GM19324 (cell line): ENCODE measurements around the gene GNG3.
"Not testable (repeated sequence)": the region's sequence is repeated elsewhere in the genome, so short reads cannot be mapped to it uniquely, and the experiment has no call there.

Experiments used
- ATAC-seq: cut with Tn5 transposase; IDR thresholded peaks from one replicate; pipeline ENCODE4 v1.9.1; 2021; ENCODE audit warnings: mild to moderate bottlenecking, moderate library complexity; ENCODE audit not compliant: unreplicated experiment, low FRiP score

Gene GNG3

DNA sequence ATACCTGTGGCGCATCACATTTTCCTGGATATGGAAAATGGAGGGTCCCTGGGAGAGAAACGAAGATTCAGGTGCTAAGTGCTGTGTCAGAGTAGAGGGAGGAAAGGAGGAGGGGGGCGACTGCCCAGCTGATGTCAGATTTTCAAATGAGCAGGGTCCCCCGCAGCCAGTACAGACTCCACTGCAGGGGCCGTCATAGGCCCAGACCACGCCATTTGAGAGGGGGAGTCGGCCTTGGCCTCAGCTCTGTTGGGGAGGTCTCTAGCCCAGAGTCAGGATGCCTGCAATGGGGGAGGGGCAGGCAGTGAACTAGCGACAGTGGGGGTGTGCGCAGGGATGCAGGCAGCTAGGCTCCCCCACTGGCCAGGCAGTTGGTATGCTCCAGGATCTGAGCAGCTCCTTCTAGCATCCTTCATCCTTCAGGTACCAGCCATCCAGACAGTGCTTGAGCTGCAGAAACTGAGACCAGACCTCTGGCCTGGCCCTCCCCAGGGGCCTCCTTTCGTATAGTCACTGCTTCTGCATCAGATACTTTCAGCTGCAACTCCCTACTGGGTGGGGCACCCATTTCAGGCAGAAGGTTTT lies at the start of gene GNG3, which contains the start of gene BSCL2:
GNG3 (plus strand) TSS at position 400 of the 585 bp plus-strand sequence. CDS start 620 bp downstream, outside the sequence.
BSCL2 (minus strand) TSS at position 148 of the 585 bp plus-strand sequence. CDS start 229 bp downstream, outside the sequence.
- no peak for ATAC-seq

DNA sequence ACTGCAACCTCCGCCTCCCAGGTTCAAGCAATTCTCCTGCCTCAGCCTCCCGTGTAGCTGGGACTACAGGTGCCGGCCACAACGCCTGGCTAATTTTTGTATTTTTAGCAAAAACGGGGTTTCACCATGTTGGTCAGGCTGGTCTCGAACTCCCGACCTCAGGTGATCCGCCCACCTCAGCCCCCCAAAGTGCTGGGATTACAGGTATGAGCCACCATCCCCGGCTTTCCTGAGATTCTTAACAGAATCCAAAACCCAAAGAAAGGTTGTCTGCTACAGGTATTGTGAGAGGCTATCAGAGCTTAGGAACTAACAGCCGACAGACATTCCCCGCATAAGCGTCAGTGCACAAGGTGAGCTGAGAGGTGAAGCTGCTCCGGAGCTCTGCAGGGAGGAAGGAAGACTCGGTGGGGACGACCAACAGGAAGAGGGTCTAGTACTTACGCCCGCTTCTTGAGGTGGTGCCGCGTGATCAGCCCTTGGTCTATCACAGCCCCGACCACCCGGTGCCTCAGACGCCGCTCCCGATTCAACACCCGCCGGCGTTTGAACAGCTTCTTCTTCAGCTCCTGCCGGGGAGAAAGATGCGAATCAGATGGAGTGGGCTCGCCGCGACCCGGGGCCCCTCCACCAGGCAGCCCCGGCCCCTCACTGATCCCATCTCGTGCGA lies 42.9 kb upstream of the GNG3 start:
- no peak for ATAC-seq

DNA sequence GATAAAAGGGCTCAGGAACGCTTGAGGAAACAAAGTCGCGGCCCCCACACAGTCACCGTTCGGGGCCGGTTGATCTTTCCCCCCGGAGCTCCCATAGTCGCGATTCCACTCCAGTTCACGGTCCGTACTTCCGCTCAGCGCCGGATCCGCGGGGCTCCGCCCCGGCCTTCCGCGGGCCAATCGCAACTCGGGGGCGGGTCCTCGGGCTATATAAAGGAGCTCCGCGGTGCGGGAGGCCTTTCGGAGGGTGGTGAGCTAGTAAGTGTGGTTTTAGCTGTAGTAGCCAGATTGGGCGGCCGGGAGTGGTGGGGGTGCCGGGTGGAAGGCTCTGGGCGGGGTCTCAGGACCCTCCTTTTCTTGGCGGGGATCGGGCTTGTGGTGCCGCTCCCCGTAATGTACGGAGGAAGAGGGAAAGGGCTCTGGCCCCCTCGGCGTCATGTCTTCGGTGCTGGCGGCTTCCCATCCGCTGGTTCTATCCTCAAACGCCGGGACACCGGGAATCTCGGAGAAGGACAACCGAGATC lies 42.3 kb upstream of the GNG3 start, which contains the start of the genes C11orf98 and CSKMT:
C11orf98 (minus strand) TSS at position 136 of the 524 bp plus-strand sequence; CDS start at position 95, 41 bp downstream.
CSKMT (plus strand) TSS at position 238 of the 524 bp plus-strand sequence. CDS start 568 bp downstream, outside the sequence.
- peak; percentile 90 for ATAC-seq

DNA sequence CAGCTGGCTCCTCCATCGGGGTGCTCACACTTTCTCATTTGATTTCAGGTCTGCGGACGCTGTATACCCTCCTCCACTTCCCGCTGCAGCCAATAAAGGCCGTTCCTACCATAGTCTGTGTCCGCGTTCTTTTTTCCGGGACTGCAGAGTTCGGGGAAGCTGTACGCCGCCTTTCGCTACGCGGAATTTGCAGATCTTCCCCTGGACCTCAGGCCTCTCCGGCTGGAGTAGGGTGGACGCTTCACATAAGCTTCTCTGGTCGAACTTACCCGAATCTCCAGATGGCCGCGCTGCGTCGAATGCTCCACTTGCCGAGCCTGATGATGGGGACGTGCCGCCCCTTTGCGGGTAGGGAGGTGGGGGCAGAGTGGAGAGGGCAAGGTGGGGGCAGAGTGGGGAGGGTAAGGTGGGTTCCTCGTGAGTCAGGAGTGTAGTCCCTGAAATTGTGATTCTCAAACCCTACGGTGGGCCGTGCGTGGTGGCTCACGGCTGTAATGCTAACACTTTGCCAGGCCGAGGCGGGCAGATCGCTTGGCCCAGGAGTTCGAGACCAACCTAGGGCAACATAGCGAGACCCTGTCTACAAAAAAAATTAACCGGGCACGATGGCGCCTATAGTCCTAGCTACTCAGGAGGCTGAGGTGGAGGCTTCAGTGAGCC lies 41.7 kb upstream of the GNG3 start:
- ATAC-seq = no peak

DNA sequence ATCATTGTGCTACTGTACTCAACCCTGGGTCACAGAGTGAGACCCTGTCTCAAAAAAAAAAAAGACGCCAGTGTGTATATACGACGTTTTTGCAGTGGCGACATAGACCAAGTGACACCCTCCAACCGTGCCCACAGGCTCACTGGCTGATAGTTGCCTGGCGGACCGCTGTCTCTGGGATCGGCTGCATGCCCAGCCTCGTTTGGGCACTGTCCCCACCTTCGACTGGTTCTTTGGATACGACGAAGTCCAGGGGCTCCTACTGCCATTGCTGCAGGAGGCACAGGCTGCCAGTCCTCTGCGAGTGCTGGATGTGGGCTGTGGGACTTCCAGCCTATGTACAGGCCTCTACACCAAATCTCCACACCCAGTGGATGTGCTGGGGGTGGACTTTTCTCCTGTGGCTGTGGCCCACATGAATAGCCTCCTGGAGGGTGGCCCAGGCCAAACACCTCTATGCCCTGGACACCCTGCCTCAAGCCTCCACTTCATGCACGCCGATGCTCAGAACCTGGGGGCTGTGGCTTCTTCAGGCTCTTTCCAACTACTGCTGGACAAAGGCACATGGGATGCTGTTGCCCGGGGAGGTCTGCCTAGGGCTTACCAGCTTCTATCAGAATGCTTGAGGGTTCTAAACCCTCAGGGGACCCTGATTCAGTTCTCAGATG lies 41.1 kb upstream of the GNG3 start:
- no peak for ATAC-seq

DNA sequence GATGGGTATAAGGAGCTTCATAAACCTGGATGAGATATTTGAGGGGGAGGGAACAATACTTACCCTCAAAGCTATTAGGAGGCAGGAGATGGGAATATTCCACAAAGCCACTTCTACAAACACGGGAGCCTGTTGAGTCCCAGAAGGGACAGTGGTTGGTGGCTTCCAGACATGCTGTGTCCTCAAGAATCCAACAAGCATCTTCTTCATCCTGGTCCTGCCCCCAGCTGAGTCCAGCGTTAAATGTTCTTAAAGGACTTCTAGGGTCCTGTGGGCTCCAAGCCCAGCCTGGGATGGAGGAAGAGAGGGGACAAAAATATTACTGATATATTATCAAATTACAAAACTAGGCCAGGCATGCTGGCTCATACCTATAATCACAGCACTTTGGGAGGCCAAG lies 40.0 kb upstream of the GNG3 start:
- no peak for ATAC-seq

DNA sequence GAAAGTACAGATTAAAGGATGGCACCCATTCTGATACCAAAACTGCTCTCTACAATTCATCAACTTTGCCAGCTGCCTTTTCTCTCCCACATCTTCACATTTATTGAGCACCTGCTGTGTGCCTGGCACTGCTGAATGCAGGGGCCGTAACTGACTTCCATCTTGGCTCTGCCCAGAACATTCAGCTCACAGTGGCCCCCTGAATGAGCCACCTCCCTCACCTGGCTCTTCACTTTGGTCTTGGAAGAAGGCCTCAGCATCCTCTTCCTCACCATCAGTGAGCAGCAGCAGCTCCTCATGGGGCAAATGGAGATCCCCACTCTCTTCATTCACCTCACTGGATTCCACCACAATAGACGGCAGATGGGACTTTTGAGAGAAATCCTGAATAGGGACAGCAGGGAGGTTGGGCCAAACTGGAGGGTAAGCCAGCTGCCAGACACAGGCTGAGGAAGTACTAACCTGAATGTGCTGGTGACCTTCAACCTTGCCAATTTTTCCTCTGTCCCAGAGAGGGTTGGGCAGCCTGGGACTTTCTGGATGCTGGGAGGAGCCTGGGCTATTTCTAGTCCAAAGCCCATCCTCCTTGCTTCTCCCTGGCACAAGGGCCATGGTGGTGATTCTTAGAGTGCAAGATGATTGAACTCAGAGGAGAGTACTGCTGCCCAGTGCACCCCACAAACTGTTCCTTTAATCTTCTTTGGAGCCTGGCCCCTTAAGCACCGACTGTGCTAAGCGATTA lies 37.9 kb upstream of the GNG3 start:
- ATAC-seq = no peak

DNA sequence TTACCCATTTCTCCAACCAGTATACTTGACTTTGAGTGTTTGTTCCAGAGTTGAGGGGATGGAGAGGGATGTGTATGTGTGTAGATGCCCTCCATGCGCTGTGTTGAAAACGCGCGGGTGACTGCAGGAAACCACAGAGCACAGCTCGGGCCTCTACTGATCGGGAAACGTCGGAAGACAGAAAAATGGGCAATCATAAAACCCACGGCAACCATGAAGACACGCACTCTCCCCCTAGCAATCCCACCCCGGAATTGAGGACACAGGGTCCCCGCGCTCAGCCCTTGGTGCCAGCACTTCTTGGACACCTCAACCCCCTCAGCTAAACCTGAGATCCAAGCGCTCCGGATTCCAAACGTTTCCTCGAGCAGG lies 36.3 kb upstream of the GNG3 start:
- ATAC-seq = peak; percentile 13

DNA sequence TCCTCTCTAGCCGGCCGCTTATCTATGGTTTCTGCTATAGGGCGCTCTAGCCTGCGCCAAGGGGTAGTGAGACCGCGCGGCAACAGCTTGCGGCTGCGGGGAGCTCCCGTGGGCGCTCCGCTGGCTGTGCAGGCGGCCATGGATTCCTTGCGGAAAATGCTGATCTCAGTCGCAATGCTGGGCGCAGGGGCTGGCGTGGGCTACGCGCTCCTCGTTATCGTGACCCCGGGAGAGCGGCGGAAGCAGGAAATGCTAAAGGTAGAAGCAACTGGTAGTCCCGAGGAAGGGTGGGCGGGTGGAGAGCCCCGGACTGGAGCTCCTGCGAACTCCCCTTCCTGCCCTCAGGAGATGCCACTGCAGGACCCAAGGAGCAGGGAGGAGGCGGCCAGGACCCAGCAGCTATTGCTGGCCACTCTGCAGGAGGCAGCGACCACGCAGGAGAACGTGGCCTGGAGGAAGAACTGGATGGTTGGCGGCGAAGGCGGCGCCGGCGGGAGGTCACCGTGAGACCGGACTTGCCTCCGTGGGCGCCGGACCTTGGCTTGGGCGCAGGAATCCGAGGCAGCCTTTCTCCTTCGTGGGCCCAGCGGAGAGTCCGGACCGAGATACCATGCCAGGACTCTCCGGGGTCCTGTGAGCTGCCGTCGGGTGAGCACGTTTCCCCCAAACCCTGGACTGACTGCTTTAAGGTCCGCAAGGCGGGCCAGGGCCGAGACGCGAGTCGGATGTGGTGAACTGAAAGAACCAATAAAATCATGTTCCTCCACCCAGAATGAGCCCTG lies 35.7 kb upstream of the GNG3 start, which contains the start of the genes LBHD1 and UQCC3:
LBHD1 (minus strand) TSS at position 660 of the 782 bp plus-strand sequence. CDS start 2,236 bp downstream, outside the sequence.
UQCC3 (plus strand) TSS at position 66 of the 782 bp plus-strand sequence; CDS start at position 139, 73 bp downstream.
- ATAC-seq = peak; percentile 49

DNA sequence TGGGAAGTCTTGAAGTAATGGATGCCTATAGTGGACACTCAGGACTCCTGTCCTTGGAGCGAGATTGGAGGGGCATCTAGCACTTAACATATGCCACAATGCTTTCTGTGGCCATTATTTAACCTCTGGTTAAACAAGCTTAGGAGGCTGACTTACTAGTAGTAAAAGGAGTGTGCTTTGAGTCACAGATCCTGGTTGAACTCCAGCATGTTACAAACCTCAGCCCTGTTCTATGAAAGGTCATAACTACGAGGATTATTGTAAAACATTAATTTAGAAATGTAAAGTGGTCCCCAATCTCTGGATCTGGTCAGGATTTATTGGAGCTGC lies 34.3 kb upstream of the GNG3 start:
- ATAC-seq = no peak

DNA sequence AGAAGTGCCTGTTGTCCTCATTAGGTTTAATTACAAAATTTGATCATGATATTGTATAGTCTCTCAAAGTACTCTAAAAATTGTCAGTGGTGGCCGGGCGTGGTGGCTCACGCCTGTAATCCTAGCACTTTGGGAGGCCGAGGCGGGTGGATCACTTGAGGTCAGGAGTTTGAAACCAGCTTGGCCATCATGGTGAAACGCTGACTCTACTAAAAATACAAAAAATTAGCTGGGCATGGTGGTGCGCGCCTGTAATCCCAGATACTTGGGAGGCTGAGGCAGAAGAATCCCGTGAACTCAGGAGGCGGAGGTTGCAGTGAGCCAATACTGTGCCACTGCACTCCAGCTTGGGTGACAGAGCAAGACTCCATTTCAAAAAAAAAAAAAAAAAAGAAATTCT lies 32.1 kb upstream of the GNG3 start:
- not testable (repeated sequence) for ATAC-seq

DNA sequence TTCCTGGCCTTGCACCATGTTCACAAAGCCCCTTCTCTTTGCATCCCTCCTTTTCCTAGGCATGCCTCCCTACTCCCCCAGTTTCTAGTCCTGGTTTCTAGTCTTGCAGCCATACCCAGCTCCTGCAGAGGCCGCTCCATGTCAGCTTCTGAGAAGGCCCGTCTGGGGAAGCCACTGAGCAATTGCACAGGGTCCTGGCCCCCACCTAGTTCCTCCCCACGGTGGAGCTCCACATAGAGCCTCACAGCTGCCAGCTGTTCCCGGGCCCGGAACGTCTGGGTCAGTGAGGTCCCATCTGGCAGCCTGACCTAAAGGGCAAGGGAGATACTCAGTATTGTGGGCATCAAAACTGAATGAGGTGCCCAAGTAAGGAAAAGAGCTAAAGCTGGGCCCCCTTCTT lies 30.8 kb upstream of the GNG3 start:
- ATAC-seq = no peak

DNA sequence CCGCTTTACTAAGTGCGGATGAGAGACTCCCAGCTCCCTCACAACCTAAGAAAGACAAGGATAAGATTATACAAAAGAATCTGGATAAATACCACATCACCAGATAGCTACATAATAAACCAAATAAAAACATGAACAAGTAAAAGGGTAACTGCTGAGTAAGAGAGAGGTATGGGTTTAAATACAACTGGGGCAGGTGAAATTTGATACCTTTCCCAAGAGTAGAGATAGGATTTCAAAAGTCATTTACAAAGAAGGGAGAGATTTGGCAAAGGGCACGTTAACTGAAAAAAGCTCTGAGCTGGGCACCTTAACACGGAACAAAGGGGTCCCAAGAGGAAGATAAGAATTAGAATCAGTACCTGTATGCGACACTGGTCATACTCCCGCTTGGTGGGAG lies 30.3 kb upstream of the GNG3 start:
- ATAC-seq = no peak

DNA sequence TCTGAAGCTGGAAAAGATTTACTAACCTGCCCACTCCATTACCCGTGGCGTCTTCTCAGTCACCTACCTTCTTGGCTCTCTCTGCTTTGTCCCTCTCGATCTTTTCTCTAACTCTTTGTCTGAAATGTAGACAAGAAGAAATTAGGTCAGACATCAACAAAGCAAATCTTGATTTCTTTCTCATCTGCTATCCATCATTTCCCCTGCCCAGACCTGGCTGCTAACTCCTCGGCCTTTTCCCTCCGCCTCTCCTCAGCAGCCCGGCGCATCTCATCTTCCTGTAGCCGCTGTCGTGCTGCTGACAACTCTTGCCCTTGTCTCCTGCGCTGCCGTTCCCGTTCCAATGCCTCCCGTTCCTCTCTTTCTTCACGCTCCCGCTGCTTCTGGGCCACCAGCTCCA lies 29.8 kb upstream of the GNG3 start:
- no peak for ATAC-seq

DNA sequence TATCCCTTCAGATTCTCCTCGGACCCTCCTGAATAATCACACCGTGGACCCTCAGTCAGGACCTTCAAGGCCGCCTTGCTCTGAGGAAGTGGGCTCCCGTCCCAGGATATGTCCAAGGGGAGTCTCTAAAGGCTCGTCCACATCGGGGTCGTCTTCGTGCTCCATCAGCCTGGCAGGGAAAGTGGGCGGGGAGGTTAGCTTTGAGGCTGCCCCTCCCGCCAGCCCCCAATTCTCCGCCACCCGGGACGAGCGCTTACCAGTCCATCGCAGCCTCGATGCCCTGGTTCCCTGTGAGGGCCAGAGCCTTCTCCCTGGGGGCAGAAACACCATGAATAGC lies 29.1 kb upstream of the GNG3 start:
- ATAC-seq = no peak

DNA sequence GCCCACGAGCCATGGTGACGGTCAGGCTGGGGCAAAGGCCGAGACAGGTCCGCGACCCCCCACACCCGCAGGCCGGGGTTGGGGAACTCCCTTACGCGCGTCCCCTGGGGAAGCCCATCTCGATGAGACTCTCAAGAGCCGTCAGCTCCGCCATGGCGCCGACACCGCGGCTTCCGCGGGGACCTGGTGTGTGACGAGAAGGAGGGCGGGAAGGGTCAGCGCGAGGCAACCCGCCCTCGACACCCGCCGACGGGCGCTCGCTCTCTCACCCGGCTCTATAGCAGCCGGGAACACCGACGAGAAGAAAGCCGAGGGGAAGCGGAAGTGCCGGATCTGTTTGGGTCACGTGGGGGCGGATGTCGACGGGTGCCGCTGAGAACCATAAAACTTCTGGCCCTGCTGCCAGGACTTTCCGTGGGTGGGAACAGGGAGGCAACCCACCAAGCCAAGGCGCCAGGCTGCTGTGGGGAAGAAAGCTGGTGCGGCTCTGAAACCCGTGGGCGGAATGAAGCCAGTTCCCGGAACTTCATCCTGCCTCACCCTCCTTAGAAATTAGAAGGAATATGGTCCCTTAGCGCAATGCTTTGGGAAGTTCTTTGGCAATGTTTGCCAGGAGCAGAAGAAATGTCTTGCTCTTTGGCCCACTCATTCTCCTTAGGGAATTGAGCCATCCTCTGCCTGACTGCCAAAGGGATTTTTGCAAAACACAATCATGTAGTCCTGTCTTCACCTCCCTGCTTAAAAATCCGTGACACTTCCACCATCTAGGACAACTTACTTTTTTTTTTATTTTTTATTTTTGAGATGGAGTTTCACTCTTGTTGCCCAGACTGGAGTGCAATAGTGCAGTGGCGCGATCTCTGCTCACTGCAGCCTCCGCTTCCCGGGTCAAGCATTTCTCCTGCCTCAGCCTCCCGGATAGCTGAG lies 28.4 kb upstream of the GNG3 start, which contains the start of gene UBXN1:
UBXN1 (minus strand) TSS at position 304 of the 927 bp plus-strand sequence; CDS start at position 154, 150 bp downstream.
- no peak for ATAC-seq

DNA sequence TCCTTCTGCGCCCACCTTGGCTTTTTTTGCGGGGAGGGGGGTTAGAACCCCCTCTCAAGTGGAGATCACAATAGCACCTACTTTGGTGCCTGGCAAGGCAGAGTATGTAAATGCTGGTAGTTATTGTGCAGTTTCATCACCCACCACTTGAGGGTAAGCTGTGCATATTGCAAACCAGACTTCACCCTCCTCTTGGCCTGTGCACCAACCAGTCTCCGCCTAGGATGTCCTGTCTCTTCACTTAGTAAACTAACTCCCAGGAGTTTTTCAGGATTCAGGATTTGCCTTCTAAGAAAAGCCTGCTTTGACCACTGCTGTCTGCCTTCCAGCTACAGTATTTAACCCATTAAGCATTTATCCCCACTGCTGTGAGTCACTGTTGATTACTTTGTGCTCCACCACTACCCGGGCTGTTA lies 26.6 kb upstream of the GNG3 start:
- ATAC-seq = no peak

DNA sequence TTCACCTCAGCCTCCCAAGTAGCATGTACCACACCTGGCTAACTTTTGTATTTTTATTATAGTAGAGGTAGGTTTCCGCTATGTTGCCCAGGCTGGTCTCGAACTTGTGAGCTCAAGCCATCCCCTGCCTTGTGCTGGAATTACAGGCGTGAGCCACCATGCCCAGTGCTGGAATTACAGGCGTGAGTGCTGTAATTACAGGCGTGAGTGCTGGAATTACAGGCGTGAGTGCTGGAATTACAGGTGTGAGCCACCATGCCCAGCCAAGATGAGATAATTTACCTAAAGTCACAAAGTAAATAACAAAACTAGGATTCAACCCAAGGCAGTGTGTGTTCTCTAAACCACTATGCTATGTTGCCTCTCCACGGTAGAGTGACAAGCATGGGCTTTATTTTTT lies 25.0 kb upstream of the GNG3 start:
- ATAC-seq = no peak
